Measurements from ENCODE around the gene PIM1. TPM values are rescaled to one million over a fixed set of nuclear protein-coding genes. Genes with fewer than 3 reads are reported as not detected.

Gene PIM1
- total RNA-seq, 4 donors from 2014 or later, result 13.1 to 54.5 (median 22.2) TPM

- Histone ChIP-seq H3K9me3 (no peaks in the 10 kb centered on the region), H3K27ac (no peak overlapping the region), H3K27me3 (no peaks in the 10 kb centered on the region), H3K4me3 (replicated peaks in 1 of 3) (no peak overlapping the region), H3K4me1 (peaks cover 12 to 18% of the 10 kb centered on the region in 2 donors), H3K36me3 (no peaks in the 10 kb centered on the region)
- WGBS, 2 donors, result 90 to 92% methylated on average over 12 of the region's 12 CpGs
- intact Hi-C loops (cut with DNase I), result loop anchor here (5.0 to 10.0 kb wide), 4 partner anchors 37 to 445 kb away; partner anchors contain the start of genes PIM1 and PPIL1
- TF ChIP-seq CTCF (IDR thresholded peaks at IDR 0.05) (no peak), POLR2A (IDR thresholded peaks at IDR 0.05) (no peak)
- no peak for DNase-seq
Measured at GRCh38 chr6:37209461-37210205, 39.7 kb downstream of the PIM1 start.

- TF ChIP-seq CTCF (IDR thresholded peaks at IDR 0.05), result peak; percentile 85 to 99 (median 94)
- no peak for TF ChIP-seq POLR2A (IDR thresholded peaks at IDR 0.05)
- peak; percentile 77 to 80 for DNase-seq
- Histone ChIP-seq H3K27ac (no peak overlapping the region), H3K36me3 (no peaks in the 10 kb centered on the region), H3K4me1 (peaks cover 6 to 11% of the 10 kb centered on the region in 2 donors), H3K9me3 (no peaks in the 10 kb centered on the region), H3K4me3 (replicated peaks in 1 of 3) (no peak overlapping the region), H3K27me3 (no peaks in the 10 kb centered on the region)
- intact Hi-C loops (cut with DNase I), result loop anchor here (5.0 to 10.0 kb wide), 4 partner anchors 38 to 446 kb away; partner anchors contain the start of genes PIM1 and PPIL1
- WGBS, 2 donors, result 56 to 65% methylated on average over 7 of the region's 7 CpGs
Measured at GRCh38 chr6:37210313-37210968, 40.5 kb downstream of the PIM1 start.

- H3K27ac ChIP-seq, result no peak overlapping the region
- H3K4me1 ChIP-seq, result no peaks in the 10 kb centered on the region
- no peaks in the 10 kb centered on the region for H3K9me3 ChIP-seq
- no peaks in the 10 kb centered on the region for H3K27me3 ChIP-seq
- TF ChIP-seq CTCF (IDR thresholded peaks at IDR 0.05) (no peak), POLR2A (IDR thresholded peaks at IDR 0.05) (no peak)
- intact Hi-C loops (cut with DNase I), result loop anchor here (5.0 to 10.0 kb wide), 4 partner anchors 40 to 447 kb away; partner anchors contain the start of genes PIM1 and PPIL1
- DNase-seq, result no peak
- no peaks in the 10 kb centered on the region for H3K36me3 ChIP-seq
- 87% methylated on average over 9 of the region's 9 CpGs for WGBS, 2 donors
- H3K4me3 ChIP-seq (replicated peaks in 1 of 3), result no peak overlapping the region
Measured at GRCh38 chr6:37212268-37212667, 42.3 kb downstream of the PIM1 start.

- no peak overlapping the region for H3K27ac ChIP-seq
Measured at GRCh38 chr6:37218061-37218460, 48.1 kb downstream of the PIM1 start.

More at GRCh38 chr6:37218061-37218460, 48.1 kb downstream of the PIM1 start:
- no peaks in the 10 kb centered on the region for H3K27me3 ChIP-seq
- no peaks in the 10 kb centered on the region for H3K4me1 ChIP-seq
- intact Hi-C loops (cut with DNase I), result loop anchor here (10.0 kb wide), 3 partner anchors 193 to 453 kb away; partner anchors contain the start of gene PPIL1
- H3K36me3 ChIP-seq, result no peaks in the 10 kb centered on the region
- peak; percentile 49 to 53 for DNase-seq
- whole genome bisulfite sequencing, 2 donors, result 48 to 55% methylated on average over 6 of the region's 6 CpGs
- H3K4me3 ChIP-seq (replicated peaks in 1 of 3), result no peak overlapping the region
- no peaks in the 10 kb centered on the region for H3K9me3 ChIP-seq
- TF ChIP-seq POLR2A (IDR thresholded peaks at IDR 0.05) (no peak), CTCF (IDR thresholded peaks at IDR 0.05) (no peak)
